HG03159 (cell line): ENCODE data around the gene CEP295NL.
"Not testable (repeated sequence)": the region's sequence is repeated elsewhere in the genome, so short reads cannot be mapped to it uniquely, and the experiment has no call there.

Experiments
- ATAC-seq: cut with Tn5 transposase; IDR thresholded peaks from one replicate; pipeline ENCODE4 v1.9.1; 2021; ENCODE audit warnings: mild to moderate bottlenecking, moderate library complexity; ENCODE audit not compliant: unreplicated experiment

Gene CEP295NL

GRCh38 chr17:78891406-78892061, 11.5 kb downstream of the CEP295NL start:
- no peak for ATAC-seq

- no peak for ATAC-seq
Measured at GRCh38 chr17:78890498-78890897, 12.5 kb downstream of the CEP295NL start.

- ATAC-seq: not testable (repeated sequence)
Measured at GRCh38 chr17:78890096-78890495, 12.9 kb downstream of the CEP295NL start.

- ATAC-seq: no peak
Measured at GRCh38 chr17:78889531-78889930, 13.5 kb downstream of the CEP295NL start.

- ATAC-seq: no peak
Measured at GRCh38 chr17:78888941-78889518, 14.0 kb downstream of the CEP295NL start.

GRCh38 chr17:78886954-78887353, 16.0 kb downstream of the CEP295NL start:
- ATAC-seq: no peak

GRCh38 chr17:78885956-78886355, 17.0 kb downstream of the CEP295NL start:
- no peak for ATAC-seq

GRCh38 chr17:78884876-78885667, 17.9 kb downstream of the CEP295NL start:
- ATAC-seq: no peak

GRCh38 chr17:78884148-78884825, 18.7 kb downstream of the CEP295NL start:
- ATAC-seq: no peak

GRCh38 chr17:78883533-78884131, 19.4 kb downstream of the CEP295NL start:
- no peak for ATAC-seq

- ATAC-seq: no peak
Measured at GRCh38 chr17:78883089-78883532, 19.9 kb downstream of the CEP295NL start.

GRCh38 chr17:78882540-78883088, 20.4 kb downstream of the CEP295NL start:
- ATAC-seq: no peak

GRCh38 chr17:78879635-78880186, 23.3 kb downstream of the CEP295NL start:
- ATAC-seq: no peak

GRCh38 chr17:78878871-78879527, 24.0 kb downstream of the CEP295NL start:
- no peak for ATAC-seq

- no peak for ATAC-seq
Measured at GRCh38 chr17:78878261-78878660, 24.7 kb downstream of the CEP295NL start.

- ATAC-seq: not testable (repeated sequence)
Measured at GRCh38 chr17:78876954-78877517, 26.0 kb downstream of the CEP295NL start.

- ATAC-seq: no peak
Measured at GRCh38 chr17:78876094-78876597, 26.9 kb downstream of the CEP295NL start.

- ATAC-seq: no peak
Measured at GRCh38 chr17:78875363-78876093, 27.5 kb downstream of the CEP295NL start.
